ENCODE data around the gene KRT37.
A peak's percentile ranks its signal among the peaks of the same experiment; 100 is the strongest.

Gene KRT37

GRCh38 chr17:41424111-41424635 is at the start of gene KRT37:
Gene KRT37 (minus strand): TSS chr17:41424585. CDS start chr17:41424523, 62 bp downstream.
- no CpG with 5 or more reads among the region's 13 CpGs for WGBS (ENCODE audit: insufficient coverage, insufficient read length)
- Histone ChIP-seq H3K27me3 (ENCODE audit: control insufficient read depth, insufficient read depth, low read length) (no peaks in the 10 kb centered on the region), H3K36me3 (ENCODE audit: control insufficient read depth, insufficient read depth, low read length) (no peaks in the 10 kb centered on the region), H3K9me3 (ENCODE audit: control insufficient read depth, insufficient read depth, low read length) (no peaks in the 10 kb centered on the region), H3K4me1 (ENCODE audit: control insufficient read depth, insufficient read depth, low read length) (no peaks in the 10 kb centered on the region; the same call in 1 of the 2 replicates), H3K27ac (ENCODE audit: low read length) (no peak within 1 kb of the TSS), H3K4me3 (ENCODE audit: low read length) (no peak within 1 kb of the TSS)
- DNase-seq (ENCODE audit: low read depth, low spot score), result no peak

- H3K36me3 ChIP-seq (ENCODE audit: control insufficient read depth, insufficient read depth, low read length), result no peaks in the 10 kb centered on the region
- no peak overlapping the region for H3K27ac ChIP-seq (ENCODE audit: low read length)
- H3K4me1 ChIP-seq (ENCODE audit: control insufficient read depth, insufficient read depth, low read length), result no peaks in the 10 kb centered on the region
- no peak for DNase-seq (ENCODE audit: low read depth, low spot score)
- H3K9me3 ChIP-seq (ENCODE audit: control insufficient read depth, insufficient read depth, low read length), result no peaks in the 10 kb centered on the region
- H3K4me3 ChIP-seq (ENCODE audit: low read length), result no peak overlapping the region
- no peaks in the 10 kb centered on the region for H3K27me3 ChIP-seq (ENCODE audit: control insufficient read depth, insufficient read depth, low read length)
Measured at GRCh38 chr17:41468346-41468745, 44.0 kb upstream of the KRT37 start.

GRCh38 chr17:41467561-41467960 is 43.2 kb upstream of the KRT37 start:
- H3K27me3 ChIP-seq (ENCODE audit: control insufficient read depth, insufficient read depth, low read length), result no peaks in the 10 kb centered on the region
- no CpG with 5 or more reads among the region's 4 CpGs for WGBS (ENCODE audit: insufficient coverage, insufficient read length)
- H3K9me3 ChIP-seq (ENCODE audit: control insufficient read depth, insufficient read depth, low read length), result no peaks in the 10 kb centered on the region
- H3K4me1 ChIP-seq (ENCODE audit: control insufficient read depth, insufficient read depth, low read length), result no peaks in the 10 kb centered on the region
- no peak for DNase-seq (ENCODE audit: low read depth, low spot score)
- H3K4me3 ChIP-seq (ENCODE audit: low read length), result no peak overlapping the region
- H3K27ac ChIP-seq (ENCODE audit: low read length), result no peak overlapping the region
- H3K36me3 ChIP-seq (ENCODE audit: control insufficient read depth, insufficient read depth, low read length), result no peaks in the 10 kb centered on the region

- no peak within 1 kb of the TSS for H3K4me3 ChIP-seq (ENCODE audit: low read length)
- no CpG with 5 or more reads among the region's 14 CpGs for WGBS (ENCODE audit: insufficient coverage, insufficient read length)
- no peaks in the 10 kb centered on the region for H3K9me3 ChIP-seq (ENCODE audit: control insufficient read depth, insufficient read depth, low read length)
- DNase-seq (ENCODE audit: low read depth, low spot score), result no peak
- no peaks in the 10 kb centered on the region for H3K36me3 ChIP-seq (ENCODE audit: control insufficient read depth, insufficient read depth, low read length)
- no peak within 1 kb of the TSS for H3K27ac ChIP-seq (ENCODE audit: low read length)
- H3K27me3 ChIP-seq (ENCODE audit: control insufficient read depth, insufficient read depth, low read length), result no peaks in the 10 kb centered on the region
- no peaks in the 10 kb centered on the region for H3K4me1 ChIP-seq (ENCODE audit: control insufficient read depth, insufficient read depth, low read length)
Measured at GRCh38 chr17:41466988-41467387, 42.6 kb upstream of the KRT37 start, which contains the start of gene KRT32. Gene KRT32 (minus strand): TSS chr17:41467386. CDS start chr17:41467325, 61 bp downstream.

- WGBS (ENCODE audit: insufficient coverage, insufficient read length), result no CpG with 5 or more reads among the region's 6 CpGs
- Histone ChIP-seq H3K36me3 (ENCODE audit: control insufficient read depth, insufficient read depth, low read length) (no peaks in the 10 kb centered on the region), H3K27ac (ENCODE audit: low read length) (no peak overlapping the region), H3K4me3 (ENCODE audit: low read length) (no peak overlapping the region), H3K4me1 (ENCODE audit: control insufficient read depth, insufficient read depth, low read length) (no peaks in the 10 kb centered on the region), H3K27me3 (ENCODE audit: control insufficient read depth, insufficient read depth, low read length) (no peaks in the 10 kb centered on the region), H3K9me3 (ENCODE audit: control insufficient read depth, insufficient read depth, low read length) (no peaks in the 10 kb centered on the region)
- no peak for DNase-seq (ENCODE audit: low read depth, low spot score)
Measured at GRCh38 chr17:41464682-41465081, 40.3 kb upstream of the KRT37 start.

- Histone ChIP-seq H3K36me3 (ENCODE audit: control insufficient read depth, insufficient read depth, low read length) (no peaks in the 10 kb centered on the region), H3K4me3 (ENCODE audit: low read length) (no peak overlapping the region), H3K9me3 (ENCODE audit: control insufficient read depth, insufficient read depth, low read length) (no peaks in the 10 kb centered on the region), H3K27ac (ENCODE audit: low read length) (no peak overlapping the region), H3K27me3 (ENCODE audit: control insufficient read depth, insufficient read depth, low read length) (no peaks in the 10 kb centered on the region), H3K4me1 (ENCODE audit: control insufficient read depth, insufficient read depth, low read length) (no peaks in the 10 kb centered on the region)
- DNase-seq (ENCODE audit: low read depth, low spot score), result no peak
- WGBS (ENCODE audit: insufficient coverage, insufficient read length), result no CpG with 5 or more reads among the region's 11 CpGs
Measured at GRCh38 chr17:41464173-41464572, 39.8 kb upstream of the KRT37 start.

- Histone ChIP-seq H3K9me3 (ENCODE audit: control insufficient read depth, insufficient read depth, low read length) (no peaks in the 10 kb centered on the region), H3K36me3 (ENCODE audit: control insufficient read depth, insufficient read depth, low read length) (no peaks in the 10 kb centered on the region), H3K4me1 (ENCODE audit: control insufficient read depth, insufficient read depth, low read length) (no peaks in the 10 kb centered on the region), H3K27ac (ENCODE audit: low read length) (no peak overlapping the region), H3K4me3 (ENCODE audit: low read length) (no peak overlapping the region), H3K27me3 (ENCODE audit: control insufficient read depth, insufficient read depth, low read length) (no peaks in the 10 kb centered on the region)
- DNase-seq (ENCODE audit: low read depth, low spot score), result no peak
- WGBS (ENCODE audit: insufficient coverage, insufficient read length), result no CpG with 5 or more reads among the region's 8 CpGs
Measured at GRCh38 chr17:41463746-41464145, 39.4 kb upstream of the KRT37 start.

- no peaks in the 10 kb centered on the region for H3K36me3 ChIP-seq (ENCODE audit: control insufficient read depth, insufficient read depth, low read length)
- H3K4me3 ChIP-seq (ENCODE audit: low read length), result no peak overlapping the region
- H3K27me3 ChIP-seq (ENCODE audit: control insufficient read depth, insufficient read depth, low read length), result no peaks in the 10 kb centered on the region
- H3K9me3 ChIP-seq (ENCODE audit: control insufficient read depth, insufficient read depth, low read length), result no peaks in the 10 kb centered on the region
- no CpG with 5 or more reads among the region's 15 CpGs for WGBS (ENCODE audit: insufficient coverage, insufficient read length)
- H3K27ac ChIP-seq (ENCODE audit: low read length), result no peak overlapping the region
- no peak for DNase-seq (ENCODE audit: low read depth, low spot score)
- no peaks in the 10 kb centered on the region for H3K4me1 ChIP-seq (ENCODE audit: control insufficient read depth, insufficient read depth, low read length)
Measured at GRCh38 chr17:41462705-41463104, 38.3 kb upstream of the KRT37 start.

GRCh38 chr17:41457676-41458075 is 33.3 kb upstream of the KRT37 start:
- no peak overlapping the region for H3K4me3 ChIP-seq (ENCODE audit: low read length)
- H3K27me3 ChIP-seq (ENCODE audit: control insufficient read depth, insufficient read depth, low read length), result no peaks in the 10 kb centered on the region
- DNase-seq (ENCODE audit: low read depth, low spot score), result no peak
- no peaks in the 10 kb centered on the region for H3K4me1 ChIP-seq (ENCODE audit: control insufficient read depth, insufficient read depth, low read length)
- no peak overlapping the region for H3K27ac ChIP-seq (ENCODE audit: low read length)
- no peaks in the 10 kb centered on the region for H3K9me3 ChIP-seq (ENCODE audit: control insufficient read depth, insufficient read depth, low read length)
- WGBS (ENCODE audit: insufficient coverage, insufficient read length), result no CpG with 5 or more reads among the region's 4 CpGs
- no peaks in the 10 kb centered on the region for H3K36me3 ChIP-seq (ENCODE audit: control insufficient read depth, insufficient read depth, low read length)

- Histone ChIP-seq H3K4me1 (ENCODE audit: control insufficient read depth, insufficient read depth, low read length) (no peaks in the 10 kb centered on the region), H3K9me3 (ENCODE audit: control insufficient read depth, insufficient read depth, low read length) (no peaks in the 10 kb centered on the region; the same call in 1 of the 2 replicates), H3K36me3 (ENCODE audit: control insufficient read depth, insufficient read depth, low read length) (no peaks in the 10 kb centered on the region), H3K27me3 (ENCODE audit: control insufficient read depth, insufficient read depth, low read length) (no peaks in the 10 kb centered on the region), H3K4me3 (ENCODE audit: low read length) (no peak overlapping the region), H3K27ac (ENCODE audit: low read length) (no peak overlapping the region)
- WGBS (ENCODE audit: insufficient coverage, insufficient read length), result no CpG with 5 or more reads among the region's 3 CpGs
- DNase-seq (ENCODE audit: low read depth, low spot score), result peak; percentile 7
Measured at GRCh38 chr17:41456204-41456603, 31.8 kb upstream of the KRT37 start.

- Histone ChIP-seq H3K36me3 (ENCODE audit: control insufficient read depth, insufficient read depth, low read length) (no peaks in the 10 kb centered on the region), H3K27me3 (ENCODE audit: control insufficient read depth, insufficient read depth, low read length) (no peaks in the 10 kb centered on the region), H3K9me3 (ENCODE audit: control insufficient read depth, insufficient read depth, low read length) (no peaks in the 10 kb centered on the region; the same call in 1 of the 2 replicates), H3K4me1 (ENCODE audit: control insufficient read depth, insufficient read depth, low read length) (no peaks in the 10 kb centered on the region), H3K27ac (ENCODE audit: low read length) (no peak overlapping the region), H3K4me3 (ENCODE audit: low read length) (no peak overlapping the region)
- no peak for DNase-seq (ENCODE audit: low read depth, low spot score)
- WGBS (ENCODE audit: insufficient coverage, insufficient read length), result no CpG with 5 or more reads among the region's 1 CpG
Measured at GRCh38 chr17:41455236-41455635, 30.9 kb upstream of the KRT37 start.
